Measurements from ENCODE around the gene PTPN21. TPM values are rescaled to one million over a fixed set of nuclear protein-coding genes. Genes with fewer than 3 reads are reported as not detected.

Gene PTPN21
- total and polyA plus RNA-seq, 9 of the 15 experiments (the other 6 are each of a cell fraction or from before 2014, with no cell fraction given), result 0.06 to 1.9 (median 0.94) TPM

DNA sequence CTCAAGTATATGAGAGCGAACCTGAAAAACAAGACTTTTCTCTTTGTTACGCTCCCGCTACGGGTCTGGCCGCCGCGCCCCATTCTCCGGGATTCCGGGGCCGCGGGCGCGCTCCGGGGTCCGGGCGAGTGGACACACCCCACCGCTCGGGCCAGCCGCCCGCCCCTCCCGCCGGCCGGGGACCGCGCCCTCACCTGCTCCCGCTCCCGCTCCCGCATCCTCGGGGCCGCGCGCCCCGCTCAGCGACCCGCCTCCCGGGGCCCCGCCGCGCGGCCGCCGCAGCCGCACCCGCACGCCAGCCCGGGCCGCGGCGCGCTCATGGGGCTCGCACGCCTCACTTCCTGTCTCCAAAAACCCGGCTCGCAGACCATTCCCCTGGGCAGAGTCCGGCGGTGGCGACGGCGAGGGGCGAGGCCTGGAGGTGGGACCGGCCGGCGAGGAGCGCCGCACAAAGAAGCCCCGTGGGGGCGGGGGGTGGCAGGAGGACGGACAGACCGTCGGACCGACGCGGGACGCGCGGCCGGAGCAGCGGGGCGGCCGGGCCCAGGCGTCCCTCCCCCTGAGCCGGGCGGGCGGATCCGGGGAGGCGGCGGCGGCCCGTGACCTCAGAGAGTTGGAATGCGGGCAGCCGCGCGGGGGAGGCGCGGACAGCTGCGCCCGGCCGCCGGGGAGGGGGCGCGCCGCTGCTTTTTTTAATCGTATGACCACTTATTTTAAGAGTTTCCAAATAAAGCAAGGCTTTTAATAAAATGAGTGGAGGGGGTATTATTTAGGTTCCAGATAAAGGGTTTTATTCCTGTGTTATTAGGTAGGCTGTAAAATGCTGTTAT is at the start of gene PTPN21 (continued):
- no peak for TF ChIP-seq HDAC2 (IDR thresholded peaks at IDR 0.05)
- TF ChIP-seq, protein P1, sequence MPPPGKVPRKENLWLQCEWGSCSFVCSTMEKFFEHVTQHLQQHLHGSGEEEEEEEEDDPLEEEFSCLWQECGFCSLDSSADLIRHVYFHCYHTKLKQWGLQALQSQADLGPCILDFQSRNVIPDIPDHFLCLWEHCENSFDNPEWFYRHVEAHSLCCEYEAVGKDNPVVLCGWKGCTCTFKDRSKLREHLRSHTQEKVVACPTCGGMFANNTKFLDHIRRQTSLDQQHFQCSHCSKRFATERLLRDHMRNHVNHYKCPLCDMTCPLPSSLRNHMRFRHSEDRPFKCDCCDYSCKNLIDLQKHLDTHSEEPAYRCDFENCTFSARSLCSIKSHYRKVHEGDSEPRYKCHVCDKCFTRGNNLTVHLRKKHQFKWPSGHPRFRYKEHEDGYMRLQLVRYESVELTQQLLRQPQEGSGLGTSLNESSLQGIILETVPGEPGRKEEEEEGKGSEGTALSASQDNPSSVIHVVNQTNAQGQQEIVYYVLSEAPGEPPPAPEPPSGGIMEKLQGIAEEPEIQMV (tag; conservative IDR thresholded peaks at IDR 0.05; ENCODE audit: low read depth), result no peak
- no peak for TF ChIP-seq DIDO1 (tag; IDR thresholded peaks at IDR 0.05; ENCODE audit: low read depth)
- peak; percentile 55 for TF ChIP-seq ATF3 (IDR thresholded peaks at IDR 0.05)
- TF ChIP-seq ATF3 (CRISPR knock-in tag; conservative IDR thresholded peaks at IDR 0.05), result 0 out of 2 replicates have a peak, but pooled peaks have one; percentile 52
- no peak for TF ChIP-seq ZNF408 (CRISPR knock-in tag; IDR thresholded peaks at IDR 0.05; ENCODE audit: low read depth)
- no peak for TF ChIP-seq ZNF717 (CRISPR knock-in tag; IDR thresholded peaks at IDR 0.05)
- TF ChIP-seq ZNF232 (CRISPR knock-in tag; IDR thresholded peaks at IDR 0.05), result no peak
- TF ChIP-seq ARID3B (CRISPR knock-in tag; IDR thresholded peaks at IDR 0.05; ENCODE audit: borderline replicate concordance), result no peak
- TF ChIP-seq JUND (IDR thresholded peaks at IDR 0.05; ENCODE audit: borderline replicate concordance, low read depth, low read length), result peak; percentile 91
- peak; percentile 81; the same call in 1 of the 3 replicates for TF ChIP-seq JUND (tag; IDR thresholded peaks at IDR 0.05; ENCODE audit: borderline replicate concordance, low read depth, low read length)
- TF ChIP-seq ZNF551 (CRISPR knock-in tag; IDR thresholded peaks at IDR 0.05), result no peak
- no peak for TF ChIP-seq KDM5B (IDR thresholded peaks at IDR 0.05; ENCODE audit: insufficient replicate concordance, low read depth, low read length)
- TF ChIP-seq ZBTB43 (CRISPR knock-in tag; IDR thresholded peaks at IDR 0.05), result no peak
- no peak for TF ChIP-seq HIVEP1 (CRISPR knock-in tag; IDR thresholded peaks at IDR 0.05)
- TF ChIP-seq SAFB2 (IDR thresholded peaks at IDR 0.05; ENCODE audit: borderline replicate concordance, low read depth, low read length, severe bottlenecking), result no peak
- TF ChIP-seq CXXC5 (CRISPR knock-in tag; IDR thresholded peaks at IDR 0.05), result no peak; the same call in none of the 2 replicates
- TF ChIP-seq CBX3 (IDR thresholded peaks at IDR 0.05; ENCODE audit: borderline replicate concordance in 1 of 2, low read length in 2 of 2), result no peak
- TF ChIP-seq HMG20B (CRISPR knock-in tag; IDR thresholded peaks at IDR 0.05), result no peak
- TF ChIP-seq ZNF583 (CRISPR knock-in tag; IDR thresholded peaks at IDR 0.05), result no peak
- TF ChIP-seq ZNF143 (CRISPR knock-in tag; IDR thresholded peaks at IDR 0.05), result no peak
- no peak for TF ChIP-seq ZBTB8A (IDR thresholded peaks at IDR 0.05; ENCODE audit: partially characterized antibody)
- no peak for TF ChIP-seq ZZZ3 (IDR thresholded peaks at IDR 0.05)
- TF ChIP-seq SP2 (IDR thresholded peaks at IDR 0.05; ENCODE audit: extremely low read depth, low read depth, low read length, poor library complexity, severe bottlenecking), result no peak
